ENCODE measurements around the gene SLC35F3.

Gene SLC35F3

GRCh38 chr1:234256359-234256758 lies 351.9 kb downstream of the SLC35F3 start:
- no peaks in the 10 kb centered on the region for H4K20me1 ChIP-seq (ENCODE audit: control insufficient read depth, insufficient read depth, low read depth, low read length)
- H3K79me2 ChIP-seq (ENCODE audit: control insufficient read depth, low read length) = no peaks in the 10 kb centered on the region
- no peaks in the 10 kb centered on the region for H3K36me3 ChIP-seq (ENCODE audit: control insufficient read depth, low read length)
- H3K4me2 ChIP-seq (ENCODE audit: low read length) = no peak overlapping the region
- H3K9me2 ChIP-seq (replicated peaks; ENCODE audit: control insufficient read depth, low read length) = no peaks in the 10 kb centered on the region
- no peaks in the 10 kb centered on the region for H3K9me3 ChIP-seq (ENCODE audit: control insufficient read depth, insufficient read depth, low read length)
- no peak for TF ChIP-seq EZH2phosphoT487 (IDR thresholded peaks at IDR 0.05; ENCODE audit: borderline replicate concordance, low read length)
- TF ChIP-seq CTCF (IDR thresholded peaks at IDR 0.05; ENCODE audit: low read depth, low read length, poor library complexity, severe bottlenecking) = no peak
- H3K4me1 ChIP-seq (ENCODE audit: control insufficient read depth, low read length) = no peaks in the 10 kb centered on the region
- peaks cover 3% of the 10 kb centered on the region; the same call in 1 of the 2 replicates for H3K27me3 ChIP-seq (ENCODE audit: control insufficient read depth, low read length)
- no peak overlapping the region for H3K27ac ChIP-seq (ENCODE audit: low read depth, low read length)
- no peaks in the 10 kb centered on the region for H3F3A ChIP-seq (ENCODE audit: control insufficient read depth, insufficient read depth)
- H3K4me3 ChIP-seq (ENCODE audit: low read length) = no peak overlapping the region

GRCh38 chr1:234258071-234258470 lies 353.6 kb downstream of the SLC35F3 start:
- Histone ChIP-seq H3K9me2 (replicated peaks; ENCODE audit: control insufficient read depth, low read length) (no peaks in the 10 kb centered on the region), H3K9me3 (ENCODE audit: control insufficient read depth, insufficient read depth, low read length) (no peaks in the 10 kb centered on the region)

GRCh38 chr1:234260578-234260977 lies 356.1 kb downstream of the SLC35F3 start:
- Histone ChIP-seq H3K4me2 (ENCODE audit: low read length) (no peak overlapping the region), H3K9me2 (replicated peaks; ENCODE audit: control insufficient read depth, low read length) (no peaks in the 10 kb centered on the region), H3K27ac (ENCODE audit: low read depth, low read length) (no peak overlapping the region), H3K9me3 (ENCODE audit: control insufficient read depth, insufficient read depth, low read length) (no peaks in the 10 kb centered on the region), H3F3A (ENCODE audit: control insufficient read depth, insufficient read depth) (no peaks in the 10 kb centered on the region), H4K20me1 (ENCODE audit: control insufficient read depth, insufficient read depth, low read depth, low read length) (no peaks in the 10 kb centered on the region), H3K4me3 (ENCODE audit: low read length) (no peak overlapping the region), H3K79me2 (ENCODE audit: control insufficient read depth, low read length) (no peaks in the 10 kb centered on the region), H3K36me3 (ENCODE audit: control insufficient read depth, low read length) (no peaks in the 10 kb centered on the region), H3K27me3 (ENCODE audit: control insufficient read depth, low read length) (peaks cover 3% of the 10 kb centered on the region; the same call in 1 of the 2 replicates), H3K4me1 (ENCODE audit: control insufficient read depth, low read length) (no peaks in the 10 kb centered on the region)
- TF ChIP-seq CTCF (IDR thresholded peaks at IDR 0.05; ENCODE audit: low read depth, low read length, poor library complexity, severe bottlenecking) (no peak), EZH2phosphoT487 (IDR thresholded peaks at IDR 0.05; ENCODE audit: borderline replicate concordance, low read length) (no peak)

More at GRCh38 chr1:234258071-234258470, 353.6 kb downstream of the SLC35F3 start:
- no peaks in the 10 kb centered on the region for H4K20me1 ChIP-seq (ENCODE audit: control insufficient read depth, insufficient read depth, low read depth, low read length)
- H3K36me3 ChIP-seq (ENCODE audit: control insufficient read depth, low read length) = no peaks in the 10 kb centered on the region
- H3F3A ChIP-seq (ENCODE audit: control insufficient read depth, insufficient read depth) = no peaks in the 10 kb centered on the region
- no peaks in the 10 kb centered on the region for H3K79me2 ChIP-seq (ENCODE audit: control insufficient read depth, low read length)
- H3K4me3 ChIP-seq (ENCODE audit: low read length) = no peak overlapping the region
- no peaks in the 10 kb centered on the region for H3K4me1 ChIP-seq (ENCODE audit: control insufficient read depth, low read length)
- no peak overlapping the region for H3K27ac ChIP-seq (ENCODE audit: low read depth, low read length)
- H3K4me2 ChIP-seq (ENCODE audit: low read length) = no peak overlapping the region
- peaks cover 3% of the 10 kb centered on the region; the same call in 1 of the 2 replicates for H3K27me3 ChIP-seq (ENCODE audit: control insufficient read depth, low read length)
- TF ChIP-seq EZH2phosphoT487 (IDR thresholded peaks at IDR 0.05; ENCODE audit: borderline replicate concordance, low read length) (no peak), CTCF (IDR thresholded peaks at IDR 0.05; ENCODE audit: low read depth, low read length, poor library complexity, severe bottlenecking) (no peak)
